HEK293T (cell line): ENCODE data around the gene SP3.

Source experiments
- FOXM1 ChIP-seq: fragments of 450-650 bp; IDR thresholded peaks from 2 replicates; pipeline ENCODE4 v1.6.1; 2017; ENCODE audit warnings: mild to moderate bottlenecking, borderline replicate concordance
- SUZ12 ChIP-seq: fragments of 450-650 bp; IDR thresholded peaks from 2 replicates; pipeline ENCODE4 v1.6.1; 2016; ENCODE audit warnings: mild to moderate bottlenecking

- TF ChIP-seq FOXM1 (no peak), SUZ12 (no peak)
Observed at GRCh38 chr2:173922068-173922467, 43.1 kb downstream of the SP3 start.
